ENCODE measurements around the gene HIC1.

- TF ChIP-seq CTCF (conservative IDR thresholded peaks at IDR 0.05 in 1 of 2, IDR thresholded peaks at IDR 0.05 in 1 of 2; ENCODE audit: extremely low read depth in 1 of 2, insufficient read depth in 1 of 2, low read depth in 1 of 2, low read length in 2 of 2): no peak
- no peak for TF ChIP-seq EZH2 (IDR thresholded peaks at IDR 0.05; ENCODE audit: borderline replicate concordance, low read length)
Observed at GRCh38 chr17:2043785-2044184, 11.1 kb upstream of the HIC1 start.
